Hematopoietic multipotent progenitor cell treated with erythropoietin and hydrocortisone succinate and interleukin-3 and kit ligand, for 4 days (in vitro differentiated cells): ENCODE results near the gene PROX1.
A peak's percentile ranks its signal among the peaks of the same experiment; 100 is the strongest.

Experiments used
- DNase-seq: peaks from one replicate; pipeline ENCODE4 v3.0.0-alpha.2; 2015

The PROX1 gene

GRCh38 chr1:213980906-213981305, 6.9 kb upstream of the PROX1 start:
- DNase-seq = no peak

DNA sequence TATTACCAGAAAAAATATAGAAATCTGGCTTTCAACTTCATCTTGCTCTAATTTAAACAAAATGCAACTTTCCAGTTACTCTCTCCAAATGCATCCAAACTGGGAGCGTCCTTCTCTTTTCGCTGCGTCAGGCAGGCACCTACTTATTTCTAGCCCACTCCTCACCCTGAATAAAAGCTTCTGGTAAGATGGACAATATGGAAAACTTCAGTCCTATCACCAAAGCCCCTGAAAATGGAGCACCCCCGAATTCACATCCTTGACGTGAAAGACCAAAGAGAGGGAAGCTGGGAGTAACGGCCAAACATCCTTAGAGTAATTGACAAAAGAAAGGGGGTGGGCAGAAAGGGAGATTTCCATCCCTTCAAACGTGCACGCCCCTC, 5.5 kb upstream of the PROX1 start:
- DNase-seq = no peak

GRCh38 chr1:213982672-213983492, 4.9 kb upstream of the PROX1 start:
- DNase-seq = no peak

DNA sequence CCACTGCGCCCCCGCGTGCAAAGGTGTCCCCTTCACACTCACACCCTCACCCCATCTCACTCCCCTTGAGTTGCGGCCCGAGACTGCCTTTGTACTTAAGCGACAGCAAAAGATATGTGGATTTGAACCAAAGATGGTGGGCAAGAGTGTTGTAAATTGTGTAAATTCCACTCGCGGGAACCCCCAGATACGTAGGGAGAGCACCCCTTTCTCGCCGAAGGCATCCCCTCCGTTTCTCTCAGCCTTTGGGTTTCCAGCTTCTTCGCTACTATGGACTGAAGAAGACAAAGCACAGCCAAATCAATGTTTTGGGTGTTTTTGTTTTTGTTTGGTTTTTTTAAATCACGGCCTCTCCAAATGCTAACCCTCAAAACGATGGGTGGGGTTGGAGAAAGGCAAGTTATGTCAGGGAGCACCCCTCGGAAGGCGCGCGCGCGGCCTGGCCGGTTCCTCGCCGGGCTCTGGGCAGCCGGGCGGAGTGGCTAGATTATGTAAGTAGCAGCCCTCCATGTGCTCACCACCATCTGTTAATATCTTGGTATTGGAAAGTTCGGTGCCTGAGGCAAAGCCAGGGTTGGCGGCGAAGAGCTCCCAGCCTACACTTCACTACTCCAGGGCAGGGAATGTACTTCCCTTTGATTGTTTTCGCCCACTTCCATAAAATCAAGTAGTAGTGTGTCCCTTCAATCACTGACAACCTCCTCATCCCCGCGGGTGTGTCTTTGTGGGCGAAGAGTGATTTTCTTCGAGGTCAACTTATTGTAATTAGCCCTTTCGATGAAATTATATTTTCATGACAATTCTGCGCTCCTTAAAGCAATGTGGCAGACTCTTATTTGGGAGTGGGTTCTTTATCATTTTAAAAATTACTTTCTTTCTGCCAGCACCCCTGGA, 4.0 kb upstream of the PROX1 start:
- no peak for DNase-seq

- DNase-seq = no peak
These were observed 3.2 kb upstream of the PROX1 start for GRCh38 chr1:213984387-213985208.

- DNase-seq = peak; percentile 29
These were observed 2.4 kb upstream of the PROX1 start for GRCh38 chr1:213985209-213986019.

DNA sequence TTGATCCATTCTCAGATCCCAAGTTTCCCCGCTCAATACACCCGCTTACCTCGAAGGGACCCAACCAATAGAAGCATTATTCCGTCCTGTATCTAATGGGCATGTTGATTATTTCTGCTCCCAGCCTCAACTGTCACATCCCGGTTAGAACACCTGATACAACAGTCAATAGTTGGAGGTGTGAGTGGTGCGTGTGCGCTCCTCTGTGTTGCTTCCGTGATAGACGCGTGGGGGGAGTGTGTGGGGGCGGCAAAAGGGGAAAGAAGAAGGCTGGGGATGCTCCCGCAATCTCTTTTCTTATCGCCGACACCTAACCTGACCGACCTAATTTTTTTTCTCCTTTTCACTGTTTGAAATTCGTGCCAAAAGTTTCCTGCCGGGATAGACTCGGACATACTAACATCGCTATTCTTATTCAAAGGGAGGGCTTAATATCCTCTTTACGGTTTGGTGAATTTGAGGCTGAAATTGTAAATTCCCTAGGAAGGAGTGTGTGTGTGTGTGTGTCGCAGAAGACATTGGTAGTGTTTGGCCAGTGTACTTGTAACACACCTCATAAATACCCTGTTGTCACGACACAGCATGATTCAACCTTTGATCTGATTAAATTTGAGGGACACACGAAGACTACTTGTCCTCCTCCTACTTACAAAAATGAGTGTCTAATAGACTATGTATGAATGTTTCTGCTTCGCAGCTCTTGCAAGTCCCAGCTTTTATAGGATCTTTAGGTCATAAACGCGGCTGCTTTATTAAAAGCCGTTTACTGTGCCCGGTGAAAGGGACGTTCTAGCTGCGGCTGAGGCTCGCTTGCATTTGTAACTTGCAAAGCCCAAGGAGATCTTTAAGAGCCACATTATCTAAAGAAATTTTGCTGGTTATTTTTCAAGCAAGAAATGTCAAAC, 1.5 kb upstream of the PROX1 start:
- no peak for DNase-seq

GRCh38 chr1:213986925-213987250, 885 bp upstream of the PROX1 start:
- DNase-seq = no peak

DNA sequence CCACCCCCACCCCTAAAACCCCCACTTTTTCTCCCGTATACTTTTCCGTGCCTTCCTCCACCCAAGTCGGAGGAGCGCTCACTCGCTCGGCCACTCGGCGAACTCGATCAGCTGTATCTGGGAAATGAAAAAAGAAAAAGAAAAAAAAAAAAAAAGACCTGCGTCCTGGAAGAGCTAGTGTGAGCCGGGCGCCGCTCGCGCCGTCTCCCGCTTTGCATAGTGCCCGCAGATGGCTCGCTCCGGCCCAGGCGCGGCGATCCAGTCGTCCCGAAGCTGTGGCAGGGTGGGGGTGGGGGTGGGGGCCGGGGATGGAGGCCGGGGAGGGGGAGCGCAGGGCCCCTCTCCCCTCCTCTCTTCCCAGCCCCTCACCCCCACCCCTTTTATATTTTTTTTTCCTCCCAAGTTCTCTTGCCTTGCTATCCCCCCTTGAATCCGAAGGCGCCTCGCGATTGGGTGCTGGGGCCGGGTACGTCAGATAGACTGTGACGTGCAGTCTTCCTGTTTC, 299 bp upstream of the PROX1 start:
- DNase-seq = no peak

DNA sequence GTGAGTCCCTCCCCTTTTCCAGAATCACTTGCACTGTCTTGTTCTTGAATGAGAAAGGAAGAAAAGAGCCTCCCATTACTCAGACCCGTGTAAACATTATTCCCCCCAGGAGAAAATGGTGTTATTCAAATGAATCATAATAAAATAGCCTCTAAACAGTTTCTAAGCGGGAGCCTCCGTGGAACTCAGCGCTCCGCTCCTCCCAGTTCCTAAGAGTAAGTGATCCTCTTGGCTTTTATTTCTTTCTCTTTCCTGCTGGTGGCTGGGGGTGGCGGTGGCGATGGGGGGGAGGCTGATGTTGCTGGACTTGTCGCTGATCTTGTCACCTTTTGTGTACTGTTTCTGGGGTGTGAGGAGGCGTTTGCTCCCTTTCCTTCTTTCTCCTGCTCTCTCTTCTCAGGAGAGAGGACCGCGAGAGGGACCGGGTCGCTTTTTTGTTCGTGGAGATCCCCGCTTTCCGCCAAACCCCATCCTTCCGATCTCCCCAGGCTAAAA, 781 bp downstream of the PROX1 start:
- DNase-seq = no peak

DNA sequence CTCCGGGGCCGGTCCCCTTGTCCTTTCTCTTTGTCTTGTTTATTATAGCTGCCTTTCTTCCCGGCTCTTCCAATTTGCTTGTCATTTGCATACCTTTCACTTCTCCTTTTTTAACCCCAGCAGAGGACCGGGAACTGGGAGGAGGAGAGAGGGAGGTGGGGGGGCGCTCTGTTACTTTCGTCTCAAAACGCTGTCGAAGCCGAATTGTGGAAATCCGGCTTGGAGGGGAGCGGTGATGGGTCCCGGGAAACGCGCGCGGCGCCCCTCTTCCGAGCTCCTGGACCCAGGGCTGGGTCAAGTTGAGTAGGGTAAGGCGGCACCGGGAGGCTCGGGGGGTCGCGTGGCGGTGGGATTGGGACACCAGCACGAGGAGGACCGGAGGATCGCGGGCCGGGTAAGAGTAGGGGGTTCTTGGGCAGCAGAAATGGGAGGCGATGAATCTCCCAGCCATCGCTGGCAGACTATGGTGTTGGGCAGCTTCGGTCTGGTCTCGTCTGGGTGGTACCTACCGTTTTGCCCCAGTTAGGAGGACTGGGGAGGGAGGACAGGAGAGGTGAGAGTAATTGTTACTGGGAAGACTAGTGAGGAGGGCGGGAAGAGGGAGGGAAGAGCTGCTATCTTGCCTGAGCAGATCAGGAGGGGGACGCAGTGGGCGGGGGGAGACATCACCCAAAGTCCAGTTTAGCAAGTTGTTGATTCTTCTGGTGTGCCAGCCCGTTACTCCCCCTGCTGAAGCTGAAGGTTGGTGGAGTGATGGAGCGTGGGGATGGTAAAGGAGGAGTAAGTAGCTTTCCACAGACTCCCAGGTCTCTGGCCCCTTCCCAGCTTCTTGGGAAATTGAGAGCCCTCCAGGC, 1.5 kb downstream of the PROX1 start:
- no peak for DNase-seq

- DNase-seq = no peak
These were observed 6.2 kb downstream of the PROX1 start for GRCh38 chr1:213993929-213994328.

DNA sequence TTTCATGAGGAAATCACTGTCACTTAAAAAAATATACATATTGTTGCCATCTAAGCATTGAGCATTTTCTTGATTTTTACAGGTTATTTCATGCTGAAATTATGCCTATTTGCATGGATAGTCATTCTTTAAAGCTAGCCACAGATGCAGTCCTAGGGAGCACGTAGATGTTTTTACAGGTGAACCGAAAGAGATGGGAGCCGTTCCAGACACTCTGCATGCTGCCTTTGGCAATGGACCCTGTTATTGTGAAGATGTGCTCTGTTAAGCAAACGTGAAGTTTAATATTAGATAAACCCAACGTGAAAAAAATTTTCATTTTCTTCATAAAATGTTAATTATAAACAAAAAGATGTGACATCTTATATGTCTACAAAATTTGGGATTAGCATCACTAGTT, 7.1 kb downstream of the PROX1 start:
- DNase-seq = no peak

DNA sequence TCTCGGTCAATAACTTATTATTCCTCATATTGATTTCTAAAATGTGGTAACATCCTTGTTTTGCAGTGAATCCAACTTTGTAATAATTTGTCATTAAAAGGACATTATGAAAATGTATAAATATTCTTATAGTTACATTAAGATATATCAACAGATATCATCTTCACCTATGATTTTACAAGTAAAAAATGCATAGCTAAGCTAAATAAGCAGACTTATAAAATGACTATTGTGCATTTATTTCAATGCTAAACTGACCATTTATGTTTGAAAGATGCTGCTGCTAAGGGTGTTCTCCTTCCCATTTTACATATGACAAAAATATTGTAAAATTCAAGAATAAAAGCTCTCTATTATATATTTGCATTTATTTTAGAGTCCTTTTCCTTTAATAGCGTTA, 7.8 kb downstream of the PROX1 start:
- DNase-seq = no peak

- no peak for DNase-seq
These were observed 8.7 kb downstream of the PROX1 start for GRCh38 chr1:213996320-213997037.

DNA sequence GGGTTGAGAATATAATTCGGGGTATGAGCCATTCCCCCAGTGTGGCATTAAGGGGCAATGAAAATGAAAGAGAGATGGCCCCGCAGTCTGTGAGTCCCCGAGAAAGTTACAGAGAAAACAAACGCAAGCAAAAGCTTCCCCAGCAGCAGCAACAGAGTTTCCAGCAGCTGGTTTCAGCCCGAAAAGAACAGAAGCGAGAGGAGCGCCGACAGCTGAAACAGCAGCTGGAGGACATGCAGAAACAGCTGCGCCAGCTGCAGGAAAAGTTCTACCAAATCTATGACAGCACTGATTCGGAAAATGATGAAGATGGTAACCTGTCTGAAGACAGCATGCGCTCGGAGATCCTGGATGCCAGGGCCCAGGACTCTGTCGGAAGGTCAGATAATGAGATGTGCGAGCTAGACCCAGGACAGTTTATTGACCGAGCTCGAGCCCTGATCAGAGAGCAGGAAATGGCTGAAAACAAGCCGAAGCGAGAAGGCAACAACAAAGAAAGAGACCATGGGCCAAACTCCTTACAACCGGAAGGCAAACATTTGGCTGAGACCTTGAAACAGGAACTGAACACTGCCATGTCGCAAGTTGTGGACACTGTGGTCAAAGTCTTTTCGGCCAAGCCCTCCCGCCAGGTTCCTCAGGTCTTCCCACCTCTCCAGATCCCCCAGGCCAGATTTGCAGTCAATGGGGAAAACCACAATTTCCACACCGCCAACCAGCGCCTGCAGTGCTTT, 9.4 kb downstream of the PROX1 start:
- DNase-seq = no peak

DNA sequence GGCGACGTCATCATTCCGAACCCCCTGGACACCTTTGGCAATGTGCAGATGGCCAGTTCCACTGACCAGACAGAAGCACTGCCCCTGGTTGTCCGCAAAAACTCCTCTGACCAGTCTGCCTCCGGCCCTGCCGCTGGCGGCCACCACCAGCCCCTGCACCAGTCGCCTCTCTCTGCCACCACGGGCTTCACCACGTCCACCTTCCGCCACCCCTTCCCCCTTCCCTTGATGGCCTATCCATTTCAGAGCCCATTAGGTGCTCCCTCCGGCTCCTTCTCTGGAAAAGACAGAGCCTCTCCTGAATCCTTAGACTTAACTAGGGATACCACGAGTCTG, 10.0 kb downstream of the PROX1 start:
- no peak for DNase-seq

DNA sequence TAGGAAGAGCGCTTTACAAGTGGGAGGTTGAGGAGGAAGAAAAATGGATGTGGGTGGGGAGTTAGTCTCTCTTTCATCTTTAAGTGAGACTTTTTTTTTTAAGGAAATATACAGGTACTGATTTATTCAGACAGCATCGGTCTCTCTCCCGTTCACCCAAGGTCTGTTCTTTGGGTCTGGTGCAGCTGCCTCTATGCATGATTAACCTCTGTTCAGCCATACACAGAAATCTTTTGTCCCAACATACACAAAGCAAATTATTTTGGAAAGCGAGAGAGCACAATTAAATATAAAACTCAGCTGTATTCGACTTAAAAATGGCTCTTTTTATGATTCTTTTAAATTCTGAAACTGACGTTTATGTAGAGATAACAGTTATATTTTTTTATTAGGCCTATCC, 11.0 kb downstream of the PROX1 start:
- DNase-seq = no peak

GRCh38 chr1:213999732-214000131, 12.0 kb downstream of the PROX1 start:
- DNase-seq = no peak
